Measurements from ENCODE around the gene HOOK2.
"Not testable (repeated sequence)": the region's sequence is repeated elsewhere in the genome, so short reads cannot be mapped to it uniquely, and the experiment has no call there.

Gene HOOK2

GRCh38 chr19:12721656-12722565 lies 53.4 kb downstream of the HOOK2 start:
- peak; percentile 87 for DNase-seq (ENCODE audit: low spot score)

- DNase-seq (ENCODE audit: low spot score), result peak; percentile 48
Measured at GRCh38 chr19:12720851-12721655, 54.3 kb downstream of the HOOK2 start.

- no peak for DNase-seq (ENCODE audit: low spot score)
Measured at GRCh38 chr19:12720296-12720695, 55.1 kb downstream of the HOOK2 start.

- no peak for DNase-seq (ENCODE audit: low spot score)
Measured at GRCh38 chr19:12715929-12716328, 59.4 kb downstream of the HOOK2 start.

GRCh38 chr19:12715102-12715501 lies 60.2 kb downstream of the HOOK2 start:
- DNase-seq (ENCODE audit: low spot score), result no peak

- DNase-seq (ENCODE audit: low spot score), result not testable (repeated sequence)
Measured at GRCh38 chr19:12713304-12713703, 62.0 kb downstream of the HOOK2 start.

Data from AG08396 (cell line).